NCI-H345 treated with DMSO at 0.1 percent for 48 hours (cell line): ENCODE data around the gene ERP27.

ENCODE experiments used
- DNase-seq: peaks from one replicate; lab custom pipeline; 2025; ENCODE audit not compliant: unreplicated experiment; lab: John Stamatoyannopoulos, UW

Gene ERP27

DNA sequence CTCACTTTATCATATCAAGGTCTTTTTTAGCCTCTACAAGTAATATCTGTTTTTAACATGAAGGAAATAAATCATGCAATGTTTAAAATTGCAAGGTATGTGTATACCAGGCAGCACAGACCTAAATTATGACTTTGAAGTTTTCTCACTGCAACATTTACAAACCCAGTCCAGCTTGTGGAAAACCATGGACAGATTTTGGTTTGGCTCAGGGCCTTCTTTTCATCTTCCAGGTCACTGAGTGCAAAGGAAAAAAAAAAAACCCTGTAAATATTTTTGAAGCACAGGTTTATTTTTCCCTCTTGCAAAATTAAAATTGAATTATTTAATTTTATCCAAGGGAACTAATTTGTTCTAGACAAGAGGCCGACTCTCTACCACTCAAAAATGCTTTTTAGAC lies 66.5 kb downstream of the ERP27 start:
- no peak for DNase-seq

DNA sequence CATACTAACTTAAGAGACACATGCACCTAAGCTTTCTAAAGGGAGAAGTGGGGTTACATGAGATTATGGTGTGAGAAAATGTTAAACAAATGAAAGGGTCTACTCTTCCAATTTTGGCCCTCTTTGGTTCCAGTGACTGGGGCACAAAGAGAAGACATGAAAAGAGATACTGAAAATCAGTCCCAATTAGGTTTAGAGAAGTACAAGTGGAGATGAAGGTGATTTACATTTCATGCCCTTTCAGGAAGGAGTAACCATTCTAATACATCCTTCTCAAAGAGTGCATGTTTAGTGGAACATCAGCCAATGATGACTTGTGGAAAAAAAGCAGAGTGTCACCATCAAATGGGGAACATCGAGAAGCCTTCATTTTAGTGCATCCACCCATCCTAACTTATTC lies 67.1 kb downstream of the ERP27 start:
- DNase-seq, result no peak

DNA sequence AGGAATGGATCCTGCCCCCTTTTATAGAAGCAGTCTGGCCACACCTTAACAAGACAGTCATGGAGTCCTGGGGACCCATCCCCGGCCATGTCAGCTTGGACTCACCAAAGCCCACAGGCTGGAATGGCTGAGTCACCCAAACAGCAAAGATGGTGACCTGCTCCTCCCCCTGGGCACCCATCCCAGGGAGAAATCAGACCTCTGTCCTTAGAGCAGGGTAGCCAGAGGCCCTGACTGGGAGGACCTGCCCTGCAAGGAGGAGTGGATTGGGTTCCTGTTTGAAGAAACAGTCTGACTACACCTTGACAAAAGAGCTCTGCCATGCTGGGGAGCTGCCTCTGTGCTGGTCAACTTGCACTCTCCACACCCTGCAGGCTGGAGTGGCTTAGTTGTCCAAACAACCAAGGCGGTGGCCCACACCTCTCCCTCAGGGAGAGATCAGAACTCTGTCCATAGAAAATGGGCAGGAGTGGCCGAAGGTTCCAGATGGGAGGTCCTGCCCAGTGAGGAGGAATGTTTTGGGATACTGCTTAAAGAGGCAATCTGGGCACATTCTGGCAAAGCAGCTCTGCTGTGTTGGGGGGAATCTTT lies 69.3 kb downstream of the ERP27 start:
- no peak for DNase-seq
